Panc1 (cell line): ENCODE results near the gene GSKIP. TPM values are rescaled to one million over a fixed set of nuclear protein-coding genes. Genes with fewer than 3 reads are reported as not detected.

Experiments used
- ATAC-seq: fragments of 200-7000 bp; cut with Tn5 transposase; 2 replicates; pipeline ENCODE4 v1.9.1; 2020; ENCODE audit warnings: mild to moderate bottlenecking, moderate library complexity
- BruUV-seq: library from RNA; stranded (reverse); fragments of 400-500 nt; replicated peaks from 2 replicates; lab custom pipeline; 2021; lab: Mats Ljungman, UMichigan
- CTCF ChIA-PET: fragments of 300-600 bp; sonication (Branson Sonifier 250); formaldehyde crosslinking; loops from one replicate; lab custom pipeline; 2022; ENCODE audit warnings: antibody characterized with exemption; lab: Charles Lee
- POLR2A ChIA-PET: fragments of 300-600 bp; sonication (Branson Sonifier 250); formaldehyde crosslinking; loops from one replicate; lab custom pipeline; 2022; ENCODE audit warnings: antibody characterized with exemption; lab: Charles Lee
- DNase-seq: peaks from one replicate; pipeline ENCODE4 v3.0.0-alpha.2; 2010; ENCODE audit warnings: low read depth, low spot score
- H3K27ac ChIP-seq: 2 replicates; pipeline ENCODE4 v1.5.1; 2011; ENCODE audit warnings: mild to moderate bottlenecking, low read length, inconsistent platforms
- H3K27me3 ChIP-seq: fragments of 200-500 bp; sonication (Bioruptor generic); 2 replicates; pipeline ENCODE4 v1.6.0; 2014; ENCODE audit warnings: low read length, inconsistent platforms; ENCODE audit not compliant: control insufficient read depth, insufficient read depth
- H3K36me3 ChIP-seq: fragments of 200-500 bp; sonication (Bioruptor generic); 2 replicates; pipeline ENCODE4 v1.5.1; 2014; ENCODE audit warnings: inconsistent platforms, mild to moderate bottlenecking, low read length, moderate library complexity; ENCODE audit not compliant: control insufficient read depth, insufficient read depth
- H3K4me1 ChIP-seq: 2 replicates; pipeline ENCODE4 v1.5.1; 2011; ENCODE audit warnings: inconsistent platforms, mild to moderate bottlenecking, low read length, moderate library complexity; ENCODE audit not compliant: control insufficient read depth, insufficient read depth
- H3K4me3 ChIP-seq, 2 experiments: 2 replicates each; pipeline ENCODE4 v1.5.1; 2011 to 2012; ENCODE audit warnings: low read depth in 2 of 2, low read length in 2 of 2, mild to moderate bottlenecking in 2 of 2, inconsistent platforms in 1 of 2, moderate library complexity in 1 of 2
- H3K9me3 ChIP-seq: fragments of 200-500 bp; sonication (Bioruptor generic); 2 replicates; pipeline ENCODE4 v1.5.1; 2014; ENCODE audit warnings: low read depth, mild to moderate bottlenecking, inconsistent platforms, low read length, moderate library complexity; ENCODE audit not compliant: control insufficient read depth, insufficient read depth
- CTCF ChIP-seq: fragments of 450-650 bp; IDR thresholded peaks from 2 replicates; pipeline ENCODE4 v1.5.1; 2017; ENCODE audit warnings: mild to moderate bottlenecking
- POLR2AphosphoS5 ChIP-seq: IDR thresholded peaks from 2 replicates; pipeline ENCODE4 v1.6.1; 2012; ENCODE audit warnings: mild to moderate bottlenecking, low read depth, low read length, moderate library complexity
- REST ChIP-seq, 2 experiments: IDR thresholded peaks; 2 replicates each; pipeline ENCODE4 v1.6.1; 2011 to 2012; ENCODE audit warnings: low read depth in 2 of 2, control low read depth in 1 of 2, low read length in 1 of 2, mild to moderate bottlenecking in 1 of 2, moderate library complexity in 1 of 2; ENCODE audit not compliant: insufficient read depth in 1 of 2
- SIN3A ChIP-seq: IDR thresholded peaks from 2 replicates; pipeline ENCODE4 v1.6.1; 2012; ENCODE audit warnings: low read depth, mild to moderate bottlenecking, low read length, moderate library complexity, borderline replicate concordance; ENCODE audit not compliant: insufficient read depth
- TCF7L2 ChIP-seq: IDR thresholded peaks from 2 replicates; pipeline ENCODE4 v1.6.1; 2011; ENCODE audit warnings: mild to moderate bottlenecking, low read depth, low read length, inconsistent platforms
- in situ Hi-C: cut with HindIII; loops from 2 replicates; pipeline ENCODE4 v1.10.0; 2016; ENCODE audit warnings: low sequenced_read_pairs, low pct_unique_long_range_greater_than_20kb
- intact Hi-C: fragments of 100-400 bp; cut with micrococcal nuclease; formaldehyde crosslinking; loops from one replicate; pipeline ENCODE4 v1.10.0; 2022; ENCODE audit not compliant: unreplicated experiment
- total RNA-seq: library from RNA; stranded (reverse); gene quantifications from one replicate; pipeline ENCODE4 v1.2.1, GENCODE V29; 2021; ENCODE audit not compliant: unreplicated experiment

The GSKIP gene
- total RNA-seq, 1 experiment from 2014 or later, result 11.1 TPM

GRCh38 chr14:96421236-96421635 lies 57.9 kb downstream of the GSKIP start:
- ATAC-seq, result no peak
- in situ Hi-C loops, result no loop called here
- POLR2A ChIA-PET, result no interaction called here

GRCh38 chr14:96422992-96423391 lies 59.7 kb downstream of the GSKIP start:
- ATAC-seq, result no peak

More at GRCh38 chr14:96421236-96421635, 57.9 kb downstream of the GSKIP start:
- CTCF ChIA-PET, result no interaction called here
- no peaks in the 10 kb centered on the region for H3K36me3 ChIP-seq
- H3K27ac ChIP-seq, result no peak overlapping the region
- no peak overlapping the region for H3K4me3 ChIP-seq
- no peak for TF ChIP-seq SIN3A
- no peak for TF ChIP-seq POLR2AphosphoS5
- no peak for TF ChIP-seq REST (IDR thresholded peaks at IDR 0.05; ENCODE audit: insufficient read depth in 1 of 2, low read depth in 2 of 2, low read length in 1 of 2)
- TF ChIP-seq CTCF, result no peak
- no peak for TF ChIP-seq TCF7L2
- H3K27me3 ChIP-seq, result no peaks in the 10 kb centered on the region; the same call in 1 of the 2 replicates
- DNase-seq, result no peak
- H3K4me1 ChIP-seq, result no peaks in the 10 kb centered on the region
- intact Hi-C loops, result loop anchor here (5.0 kb wide), 2 partner anchors 139 to 319 kb away; no protein-coding TSS in a partner anchor
- BruUV-seq, result no TSS peak
- H3K9me3 ChIP-seq, result no peaks in the 10 kb centered on the region

More at GRCh38 chr14:96422992-96423391, 59.7 kb downstream of the GSKIP start:
- DNase-seq, result no peak
- TF ChIP-seq POLR2AphosphoS5 (no peak), SIN3A (no peak), TCF7L2 (no peak), REST (IDR thresholded peaks at IDR 0.05; ENCODE audit: insufficient read depth in 1 of 2, low read depth in 2 of 2, low read length in 1 of 2) (no peak), CTCF (no peak)
- Histone ChIP-seq H3K27me3 (no peaks in the 10 kb centered on the region; the same call in 1 of the 2 replicates), H3K9me3 (no peaks in the 10 kb centered on the region), H3K36me3 (no peaks in the 10 kb centered on the region), H3K27ac (no peak overlapping the region), H3K4me3 (no peak overlapping the region), H3K4me1 (no peaks in the 10 kb centered on the region)
- ChIA-PET CTCF (no interaction called here), POLR2A (no interaction called here)
- in situ Hi-C loops, result no loop called here
- intact Hi-C loops, result loop anchor here (5.0 kb wide), 2 partner anchors 141 to 321 kb away; no protein-coding TSS in a partner anchor
- BruUV-seq, result no TSS peak
